Measurements from ENCODE around the gene KRT24.

GRCh38 chr17:40664582-40665333, 38.8 kb downstream of the KRT24 start, which contains the start of gene KRT222:
- TF ChIP-seq POLR2A (IDR thresholded peaks at IDR 0.05; ENCODE audit: extremely low read depth, insufficient read length) = no peak
- no peak for TF ChIP-seq CTCF (IDR thresholded peaks at IDR 0.05; ENCODE audit: low read depth, low read length)
